ENCODE measurements around the gene EHMT1.

Gene EHMT1

DNA sequence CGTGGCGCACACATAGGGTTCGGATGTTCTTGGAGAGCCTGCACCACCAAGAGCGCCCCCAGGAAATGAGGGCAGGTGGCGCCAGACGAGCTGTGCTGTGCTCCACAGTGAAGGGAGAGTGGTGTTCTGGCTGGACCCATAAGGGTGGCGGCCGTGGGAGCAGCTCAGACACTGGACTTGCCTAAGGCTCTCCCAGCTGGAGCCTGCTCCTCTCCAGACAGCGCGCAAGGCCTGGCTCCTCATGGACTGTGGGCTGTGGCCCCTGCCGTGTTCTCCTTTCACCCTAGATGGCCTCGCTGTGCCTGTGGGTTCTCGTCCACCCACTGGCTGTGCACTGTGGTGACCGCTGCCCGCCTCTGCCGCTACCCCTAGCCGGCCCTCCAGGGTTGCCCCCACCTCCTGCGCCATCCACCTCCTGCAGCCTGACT lies 92.9 kb downstream of the EHMT1 start:
- no peak for TF ChIP-seq CEBPB (IDR thresholded peaks at IDR 0.05)
- TF ChIP-seq, protein P1, sequence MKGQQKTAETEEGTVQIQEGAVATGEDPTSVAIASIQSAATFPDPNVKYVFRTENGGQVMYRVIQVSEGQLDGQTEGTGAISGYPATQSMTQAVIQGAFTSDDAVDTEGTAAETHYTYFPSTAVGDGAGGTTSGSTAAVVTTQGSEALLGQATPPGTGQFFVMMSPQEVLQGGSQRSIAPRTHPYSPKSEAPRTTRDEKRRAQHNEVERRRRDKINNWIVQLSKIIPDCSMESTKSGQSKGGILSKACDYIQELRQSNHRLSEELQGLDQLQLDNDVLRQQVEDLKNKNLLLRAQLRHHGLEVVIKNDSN (IDR thresholded peaks at IDR 0.05) = no peak

DNA sequence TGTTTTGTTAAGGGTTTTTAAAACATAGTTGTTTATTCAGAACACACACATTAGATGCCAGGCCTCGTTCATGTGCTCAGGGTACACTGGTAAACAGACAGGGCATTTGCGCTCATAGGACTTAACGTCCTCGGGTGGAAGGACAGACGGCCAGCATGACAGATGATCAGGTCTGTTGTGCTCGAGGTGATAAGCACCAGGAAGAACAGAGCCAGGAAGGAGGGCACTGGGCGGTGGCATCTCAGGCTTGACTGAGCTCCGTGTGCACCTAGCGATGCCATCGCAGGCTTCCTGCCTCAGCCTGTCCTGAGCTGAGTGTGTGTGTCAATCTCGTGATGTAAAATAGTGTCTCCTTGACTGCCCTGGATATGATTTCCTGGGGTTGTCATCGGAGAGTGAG lies 96.5 kb downstream of the EHMT1 start:
- TF ChIP-seq, protein P1 (IDR thresholded peaks at IDR 0.05) = no peak
- TF ChIP-seq CEBPB (IDR thresholded peaks at IDR 0.05) (no peak), ZBTB7A (IDR thresholded peaks at IDR 0.05; ENCODE audit: low read depth) (no peak), TAF1 (IDR thresholded peaks at IDR 0.05; ENCODE audit: low read depth) (no peak), TCF12 (IDR thresholded peaks at IDR 0.05; ENCODE audit: low read depth) (no peak), EP300 (IDR thresholded peaks at IDR 0.05; ENCODE audit: borderline replicate concordance) (no peak), FOXM1 (IDR thresholded peaks at IDR 0.05; ENCODE audit: borderline replicate concordance, low read depth) (no peak), YY1 (IDR thresholded peaks at IDR 0.05; ENCODE audit: low read depth) (no peak), NFIC (IDR thresholded peaks at IDR 0.05) (no peak), RAD21 (IDR thresholded peaks at IDR 0.05; ENCODE audit: low read depth) (no peak), EGR1 (IDR thresholded peaks at IDR 0.05) (no peak)
- TF ChIP-seq, protein P2, sequence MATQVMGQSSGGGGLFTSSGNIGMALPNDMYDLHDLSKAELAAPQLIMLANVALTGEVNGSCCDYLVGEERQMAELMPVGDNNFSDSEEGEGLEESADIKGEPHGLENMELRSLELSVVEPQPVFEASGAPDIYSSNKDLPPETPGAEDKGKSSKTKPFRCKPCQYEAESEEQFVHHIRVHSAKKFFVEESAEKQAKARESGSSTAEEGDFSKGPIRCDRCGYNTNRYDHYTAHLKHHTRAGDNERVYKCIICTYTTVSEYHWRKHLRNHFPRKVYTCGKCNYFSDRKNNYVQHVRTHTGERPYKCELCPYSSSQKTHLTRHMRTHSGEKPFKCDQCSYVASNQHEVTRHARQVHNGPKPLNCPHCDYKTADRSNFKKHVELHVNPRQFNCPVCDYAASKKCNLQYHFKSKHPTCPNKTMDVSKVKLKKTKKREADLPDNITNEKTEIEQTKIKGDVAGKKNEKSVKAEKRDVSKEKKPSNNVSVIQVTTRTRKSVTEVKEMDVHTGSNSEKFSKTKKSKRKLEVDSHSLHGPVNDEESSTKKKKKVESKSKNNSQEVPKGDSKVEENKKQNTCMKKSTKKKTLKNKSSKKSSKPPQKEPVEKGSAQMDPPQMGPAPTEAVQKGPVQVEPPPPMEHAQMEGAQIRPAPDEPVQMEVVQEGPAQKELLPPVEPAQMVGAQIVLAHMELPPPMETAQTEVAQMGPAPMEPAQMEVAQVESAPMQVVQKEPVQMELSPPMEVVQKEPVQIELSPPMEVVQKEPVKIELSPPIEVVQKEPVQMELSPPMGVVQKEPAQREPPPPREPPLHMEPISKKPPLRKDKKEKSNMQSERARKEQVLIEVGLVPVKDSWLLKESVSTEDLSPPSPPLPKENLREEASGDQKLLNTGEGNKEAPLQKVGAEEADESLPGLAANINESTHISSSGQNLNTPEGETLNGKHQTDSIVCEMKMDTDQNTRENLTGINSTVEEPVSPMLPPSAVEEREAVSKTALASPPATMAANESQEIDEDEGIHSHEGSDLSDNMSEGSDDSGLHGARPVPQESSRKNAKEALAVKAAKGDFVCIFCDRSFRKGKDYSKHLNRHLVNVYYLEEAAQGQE (IDR thresholded peaks at IDR 0.05; ENCODE audit: low read depth) = no peak

DNA sequence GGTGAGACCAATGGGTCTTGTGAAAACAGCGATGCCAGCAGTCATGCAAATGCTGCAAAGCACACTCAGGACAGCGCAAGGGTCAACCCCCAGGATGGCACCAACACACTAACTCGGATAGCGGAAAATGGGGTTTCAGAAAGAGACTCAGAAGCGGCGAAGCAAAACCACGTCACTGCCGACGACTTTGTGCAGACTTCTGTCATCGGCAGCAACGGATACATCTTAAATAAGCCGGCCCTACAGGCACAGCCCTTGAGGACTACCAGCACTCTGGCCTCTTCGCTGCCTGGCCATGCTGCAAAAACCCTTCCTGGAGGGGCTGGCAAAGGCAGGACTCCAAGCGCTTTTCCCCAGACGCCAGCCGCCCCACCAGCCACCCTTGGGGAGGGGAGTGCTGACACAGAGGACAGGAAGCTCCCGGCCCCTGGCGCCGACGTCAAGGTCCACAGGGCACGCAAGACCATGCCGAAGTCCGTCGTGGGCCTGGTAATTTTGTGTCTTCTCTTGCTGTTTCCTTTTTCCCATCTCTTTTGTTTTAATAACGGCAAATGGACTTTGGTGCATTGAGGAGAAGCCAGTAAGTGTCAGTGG lies 98.0 kb downstream of the EHMT1 start:
- no peak for TF ChIP-seq TCF12 (IDR thresholded peaks at IDR 0.05; ENCODE audit: low read depth)

DNA sequence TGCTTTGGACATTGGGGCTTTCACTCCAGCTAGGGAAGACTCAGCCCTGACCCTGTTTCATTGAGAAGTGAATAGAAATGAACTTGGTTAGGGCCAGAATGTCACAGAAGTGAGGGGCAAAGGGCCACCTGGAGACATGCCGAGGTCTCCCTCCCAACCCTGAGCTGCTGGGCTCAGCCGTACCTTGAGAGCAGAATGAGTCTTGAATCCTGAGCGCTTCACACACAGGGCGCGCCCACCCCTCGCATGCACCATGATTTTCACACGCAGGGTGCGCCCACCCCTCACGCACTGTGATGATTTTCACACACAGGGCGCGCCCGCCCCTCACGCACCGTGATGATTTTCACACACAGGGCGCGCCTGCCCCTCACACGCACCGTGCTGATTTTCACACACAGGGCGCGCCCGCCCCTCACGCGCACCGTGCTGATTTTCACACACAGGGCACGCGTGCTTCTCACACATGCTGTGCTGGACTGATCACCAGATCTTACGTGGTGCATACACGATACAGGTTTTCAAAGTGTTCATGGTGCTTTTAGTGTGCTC lies 99.0 kb downstream of the EHMT1 start:
- TF ChIP-seq, protein P1 (IDR thresholded peaks at IDR 0.05) = no peak
- TF ChIP-seq TCF12 (IDR thresholded peaks at IDR 0.05; ENCODE audit: low read depth) (no peak), FOXM1 (IDR thresholded peaks at IDR 0.05; ENCODE audit: borderline replicate concordance, low read depth) (no peak), CEBPB (IDR thresholded peaks at IDR 0.05) (no peak), YY1 (IDR thresholded peaks at IDR 0.05; ENCODE audit: low read depth) (no peak), NFIC (IDR thresholded peaks at IDR 0.05) (no peak), RAD21 (IDR thresholded peaks at IDR 0.05; ENCODE audit: low read depth) (no peak), EP300 (IDR thresholded peaks at IDR 0.05; ENCODE audit: borderline replicate concordance) (no peak)
- TF ChIP-seq, protein P2 (IDR thresholded peaks at IDR 0.05; ENCODE audit: low read depth) = no peak
- TF ChIP-seq, protein P3, sequence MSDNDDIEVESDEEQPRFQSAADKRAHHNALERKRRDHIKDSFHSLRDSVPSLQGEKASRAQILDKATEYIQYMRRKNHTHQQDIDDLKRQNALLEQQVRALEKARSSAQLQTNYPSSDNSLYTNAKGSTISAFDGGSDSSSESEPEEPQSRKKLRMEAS (IDR thresholded peaks at IDR 0.05) = no peak

DNA sequence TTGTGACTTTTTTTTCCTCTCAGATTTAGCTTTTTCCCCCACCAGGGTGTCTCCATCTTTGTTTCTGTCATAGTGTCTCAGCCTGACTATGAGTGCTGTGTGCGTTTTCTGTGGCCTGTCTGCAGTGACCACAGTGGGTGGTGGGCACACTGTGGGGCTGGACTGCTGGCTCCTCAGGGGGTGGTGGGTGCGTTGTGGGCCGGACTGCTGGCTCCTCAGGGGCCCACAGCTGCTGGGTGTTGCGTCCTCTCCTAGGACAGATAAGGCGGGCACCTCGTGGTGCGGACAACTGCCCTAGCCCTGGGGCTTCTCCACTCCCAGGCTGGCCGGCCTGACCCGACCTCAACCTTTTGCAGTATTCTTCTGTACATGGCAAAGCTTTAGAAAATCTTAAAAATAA lies 100.4 kb downstream of the EHMT1 start:
- TF ChIP-seq TEAD4 (IDR thresholded peaks at IDR 0.05) (no peak), YY1 (IDR thresholded peaks at IDR 0.05; ENCODE audit: low read depth) (no peak), RAD21 (IDR thresholded peaks at IDR 0.05; ENCODE audit: low read depth) (no peak), TAF1 (IDR thresholded peaks at IDR 0.05; ENCODE audit: low read depth) (no peak), NFIC (IDR thresholded peaks at IDR 0.05) (no peak), TCF12 (IDR thresholded peaks at IDR 0.05; ENCODE audit: low read depth) (no peak), CREB1 (IDR thresholded peaks at IDR 0.05; ENCODE audit: low read depth) (no peak), ZBTB7A (IDR thresholded peaks at IDR 0.05; ENCODE audit: low read depth) (no peak), EP300 (IDR thresholded peaks at IDR 0.05; ENCODE audit: borderline replicate concordance) (no peak), CEBPB (IDR thresholded peaks at IDR 0.05) (no peak), FOXM1 (IDR thresholded peaks at IDR 0.05; ENCODE audit: borderline replicate concordance, low read depth) (no peak), EGR1 (IDR thresholded peaks at IDR 0.05) (no peak)
- TF ChIP-seq, protein P3 (IDR thresholded peaks at IDR 0.05) = no peak
- TF ChIP-seq, protein P2 (IDR thresholded peaks at IDR 0.05; ENCODE audit: low read depth) = no peak
- TF ChIP-seq, protein P1 (IDR thresholded peaks at IDR 0.05) = no peak
